ENCODE results near the gene SV2C. TPM values are rescaled to one million over a fixed set of nuclear protein-coding genes. Genes with fewer than 3 reads are reported as not detected.

The SV2C gene
- total RNA-seq, 1 experiment from 2014 or later = not detected

DNA sequence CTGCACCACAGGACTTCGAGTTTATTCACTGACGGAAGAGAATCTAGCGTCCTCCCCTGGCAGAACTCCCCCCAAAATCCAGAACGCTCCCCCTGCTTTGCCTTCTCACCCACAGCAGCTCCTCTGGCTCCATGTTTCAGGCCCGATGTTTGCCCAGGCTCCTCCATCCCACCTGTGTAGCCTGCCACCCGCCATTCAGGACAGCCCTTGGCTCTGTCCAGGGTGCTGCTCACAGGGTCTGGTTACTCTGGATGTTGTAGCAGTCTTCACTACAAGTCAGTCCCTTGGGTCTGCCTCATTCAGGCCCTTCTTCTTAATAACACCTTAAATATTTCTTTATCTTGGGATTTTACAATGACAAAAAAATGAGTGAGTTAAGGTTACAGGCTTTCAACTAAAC is 41.3 kb upstream of the SV2C start:
- RAD21 ChIA-PET (ENCODE audit: low non-redundant PET in 1 of 2, low total read pairs in 2 of 2, uncharacterized antibody in 2 of 2, unreplicated experiment in 2 of 2) = no interaction called here
- no peaks in the 10 kb centered on the region for H3K9me2 ChIP-seq (ENCODE audit: insufficient read depth)
- POLR2A ChIA-PET = no interaction called here
- no peak overlapping the region for H2AFZ ChIP-seq (ENCODE audit: low read depth, low read length, poor library complexity, severe bottlenecking)
- CTCF ChIA-PET = no interaction called here
- DNase-seq (ENCODE audit: low read depth, low spot score) (no peak), ATAC-seq (no peak)
- H3K9me3 ChIP-seq (ENCODE audit: control insufficient read depth in 1 of 2, insufficient read depth in 1 of 2, low read depth in 1 of 2, low read length in 2 of 2) = no peaks in the 10 kb centered on the region
- no peak overlapping the region for H3K27ac ChIP-seq (ENCODE audit: low read depth, low read length)
- H3K4me2 ChIP-seq (ENCODE audit: low read length) = no peak overlapping the region
- BruUV-seq (replicated peaks) = no TSS peak
- peaks cover 39% of the 10 kb centered on the region for H3K27me3 ChIP-seq (ENCODE audit: insufficient read depth, low read length)
- H3K79me2 ChIP-seq (ENCODE audit: insufficient read depth, low read length) = no peaks in the 10 kb centered on the region
- no peaks in the 10 kb centered on the region for H3K36me3 ChIP-seq (ENCODE audit: control insufficient read depth in 1 of 2, insufficient read depth in 2 of 2, low read length in 2 of 2)
- intact Hi-C loops (cut with micrococcal nuclease) = no loop called here
- no peak overlapping the region for H3K9ac ChIP-seq (ENCODE audit: low read length)
- H3K4me1 ChIP-seq (ENCODE audit: control insufficient read depth in 1 of 2, insufficient read depth in 2 of 2, low read length in 2 of 2) = no peaks in the 10 kb centered on the region
- H4K20me1 ChIP-seq (ENCODE audit: insufficient read depth) = no peaks in the 10 kb centered on the region
- TF ChIP-seq, protein P1, sequence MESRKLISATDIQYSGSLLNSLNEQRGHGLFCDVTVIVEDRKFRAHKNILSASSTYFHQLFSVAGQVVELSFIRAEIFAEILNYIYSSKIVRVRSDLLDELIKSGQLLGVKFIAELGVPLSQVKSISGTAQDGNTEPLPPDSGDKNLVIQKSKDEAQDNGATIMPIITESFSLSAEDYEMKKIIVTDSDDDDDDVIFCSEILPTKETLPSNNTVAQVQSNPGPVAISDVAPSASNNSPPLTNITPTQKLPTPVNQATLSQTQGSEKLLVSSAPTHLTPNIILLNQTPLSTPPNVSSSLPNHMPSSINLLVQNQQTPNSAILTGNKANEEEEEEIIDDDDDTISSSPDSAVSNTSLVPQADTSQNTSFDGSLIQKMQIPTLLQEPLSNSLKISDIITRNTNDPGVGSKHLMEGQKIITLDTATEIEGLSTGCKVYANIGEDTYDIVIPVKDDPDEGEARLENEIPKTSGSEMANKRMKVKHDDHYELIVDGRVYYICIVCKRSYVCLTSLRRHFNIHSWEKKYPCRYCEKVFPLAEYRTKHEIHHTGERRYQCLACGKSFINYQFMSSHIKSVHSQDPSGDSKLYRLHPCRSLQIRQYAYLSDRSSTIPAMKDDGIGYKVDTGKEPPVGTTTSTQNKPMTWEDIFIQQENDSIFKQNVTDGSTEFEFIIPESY (IDR thresholded peaks at IDR 0.05; ENCODE audit: extremely low read depth, insufficient replicate concordance, low read length) = no peak
- TF ChIP-seq, protein P2, sequence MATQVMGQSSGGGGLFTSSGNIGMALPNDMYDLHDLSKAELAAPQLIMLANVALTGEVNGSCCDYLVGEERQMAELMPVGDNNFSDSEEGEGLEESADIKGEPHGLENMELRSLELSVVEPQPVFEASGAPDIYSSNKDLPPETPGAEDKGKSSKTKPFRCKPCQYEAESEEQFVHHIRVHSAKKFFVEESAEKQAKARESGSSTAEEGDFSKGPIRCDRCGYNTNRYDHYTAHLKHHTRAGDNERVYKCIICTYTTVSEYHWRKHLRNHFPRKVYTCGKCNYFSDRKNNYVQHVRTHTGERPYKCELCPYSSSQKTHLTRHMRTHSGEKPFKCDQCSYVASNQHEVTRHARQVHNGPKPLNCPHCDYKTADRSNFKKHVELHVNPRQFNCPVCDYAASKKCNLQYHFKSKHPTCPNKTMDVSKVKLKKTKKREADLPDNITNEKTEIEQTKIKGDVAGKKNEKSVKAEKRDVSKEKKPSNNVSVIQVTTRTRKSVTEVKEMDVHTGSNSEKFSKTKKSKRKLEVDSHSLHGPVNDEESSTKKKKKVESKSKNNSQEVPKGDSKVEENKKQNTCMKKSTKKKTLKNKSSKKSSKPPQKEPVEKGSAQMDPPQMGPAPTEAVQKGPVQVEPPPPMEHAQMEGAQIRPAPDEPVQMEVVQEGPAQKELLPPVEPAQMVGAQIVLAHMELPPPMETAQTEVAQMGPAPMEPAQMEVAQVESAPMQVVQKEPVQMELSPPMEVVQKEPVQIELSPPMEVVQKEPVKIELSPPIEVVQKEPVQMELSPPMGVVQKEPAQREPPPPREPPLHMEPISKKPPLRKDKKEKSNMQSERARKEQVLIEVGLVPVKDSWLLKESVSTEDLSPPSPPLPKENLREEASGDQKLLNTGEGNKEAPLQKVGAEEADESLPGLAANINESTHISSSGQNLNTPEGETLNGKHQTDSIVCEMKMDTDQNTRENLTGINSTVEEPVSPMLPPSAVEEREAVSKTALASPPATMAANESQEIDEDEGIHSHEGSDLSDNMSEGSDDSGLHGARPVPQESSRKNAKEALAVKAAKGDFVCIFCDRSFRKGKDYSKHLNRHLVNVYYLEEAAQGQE (IDR thresholded peaks at IDR 0.05; ENCODE audit: low read depth) = peak; percentile 68
- no peak overlapping the region for H3K4me3 ChIP-seq (replicated peaks in 1 of 2; ENCODE audit: low read depth in 1 of 2, low read length in 2 of 2)

DNA sequence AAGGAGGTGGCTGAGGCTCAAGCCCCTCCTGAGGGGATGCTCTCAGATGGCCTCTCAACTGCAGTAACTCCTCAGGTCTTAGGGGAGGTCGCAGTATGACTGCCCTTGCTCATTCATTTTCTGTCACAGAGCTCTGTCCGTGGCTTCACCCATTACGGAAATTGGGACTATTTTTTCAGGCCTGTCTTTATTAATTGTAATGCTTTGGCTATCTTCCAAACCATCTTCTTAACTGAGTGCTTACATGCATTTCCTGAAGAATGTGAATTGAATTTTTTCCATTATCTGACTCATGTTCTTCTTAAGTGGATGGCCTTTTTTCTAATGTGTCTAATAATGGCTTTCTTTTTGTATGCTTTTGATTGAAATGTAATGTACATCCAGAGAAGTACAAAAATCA is 36.4 kb upstream of the SV2C start:
- BruUV-seq (replicated peaks) = no TSS peak
- ChIA-PET RAD21 (ENCODE audit: low non-redundant PET in 1 of 2, low total read pairs in 2 of 2, uncharacterized antibody in 2 of 2, unreplicated experiment in 2 of 2) (no interaction called here), POLR2A (no interaction called here), CTCF (no interaction called here)
- no peaks in the 10 kb centered on the region for H3K79me2 ChIP-seq (ENCODE audit: insufficient read depth, low read length)
- no peaks in the 10 kb centered on the region for H3K9me2 ChIP-seq (ENCODE audit: insufficient read depth)
- intact Hi-C loops (cut with micrococcal nuclease) = no loop called here
- no peak overlapping the region for H3K9ac ChIP-seq (ENCODE audit: low read length)
- TF ChIP-seq CEBPB (IDR thresholded peaks at IDR 0.05; ENCODE audit: low read depth) = no peak
- no peak for TF ChIP-seq TCF7L2 (IDR thresholded peaks at IDR 0.05; ENCODE audit: borderline replicate concordance, extremely low read depth, insufficient read depth, insufficient read length)
- no peak for TF ChIP-seq POLR2AphosphoS5 (IDR thresholded peaks at IDR 0.05; ENCODE audit: low read depth, low read length)
- TF ChIP-seq EZH2phosphoT487 (IDR thresholded peaks at IDR 0.05; ENCODE audit: borderline replicate concordance) = no peak
- TF ChIP-seq ZFX (IDR thresholded peaks at IDR 0.05) = no peak
- no peak for TF ChIP-seq ELF1 (IDR thresholded peaks at IDR 0.05; ENCODE audit: borderline replicate concordance, low read depth)
- TF ChIP-seq SP1 (IDR thresholded peaks at IDR 0.05; ENCODE audit: low read depth) = no peak
- no peak for TF ChIP-seq CBX3 (IDR thresholded peaks at IDR 0.05; ENCODE audit: low read depth)
- TF ChIP-seq EGR1 (IDR thresholded peaks at IDR 0.05; ENCODE audit: low read depth) = no peak
- no peak for TF ChIP-seq SRF (IDR thresholded peaks at IDR 0.05; ENCODE audit: low read depth)
- TF ChIP-seq SIN3A (IDR thresholded peaks at IDR 0.05; ENCODE audit: low read depth) = no peak
- TF ChIP-seq, protein P1 (IDR thresholded peaks at IDR 0.05; ENCODE audit: extremely low read depth, insufficient replicate concordance, low read length) = no peak
- TF ChIP-seq ZNF274 (IDR thresholded peaks at IDR 0.05; ENCODE audit: low read depth, low read length) = no peak
- H4K20me1 ChIP-seq (ENCODE audit: insufficient read depth) = no peaks in the 10 kb centered on the region
- H3K4me2 ChIP-seq (ENCODE audit: low read length) = no peak overlapping the region
- no peaks in the 10 kb centered on the region for H3K9me3 ChIP-seq (ENCODE audit: control insufficient read depth in 1 of 2, insufficient read depth in 1 of 2, low read depth in 1 of 2, low read length in 2 of 2)
- H3K27ac ChIP-seq (ENCODE audit: low read depth, low read length) = no peak overlapping the region
- no peaks in the 10 kb centered on the region for H3K36me3 ChIP-seq (ENCODE audit: control insufficient read depth in 1 of 2, insufficient read depth in 2 of 2, low read length in 2 of 2)
- ATAC-seq = no peak
- DNase-seq (ENCODE audit: low read depth, low spot score) = no peak
- no peak overlapping the region for H2AFZ ChIP-seq (ENCODE audit: low read depth, low read length, poor library complexity, severe bottlenecking)
- no peaks in the 10 kb centered on the region for H3K4me1 ChIP-seq (ENCODE audit: control insufficient read depth in 1 of 2, insufficient read depth in 2 of 2, low read length in 2 of 2)
- H3K4me3 ChIP-seq (replicated peaks in 1 of 2; ENCODE audit: low read depth in 1 of 2, low read length in 2 of 2) = no peak overlapping the region
- H3K27me3 ChIP-seq (ENCODE audit: insufficient read depth, low read length) = peaks cover 26% of the 10 kb centered on the region; the same call in 1 of the 2 replicates

Measured in HCT116 (cell line).